Neural cell (in vitro differentiated cells): ENCODE measurements around the gene CLASP1. TPM values are rescaled to one million over a fixed set of nuclear protein-coding genes. Genes with fewer than 3 reads are reported as not detected.

Experiments used
- H2AFZ ChIP-seq: fragments of 200-600, 300-800 bp; sonication (generic), shearing (Covaris generic); 2 replicates; pipeline ENCODE4 v1.6.0; 2014; ENCODE audit warnings: low read depth, mild to moderate bottlenecking, antibody characterized with exemption, low read length, moderate library complexity
- H3F3A ChIP-seq: fragments of 200-600 bp; shearing (Covaris generic); 2 replicates; pipeline ENCODE4 v1.6.1; 2016; ENCODE audit warnings: mild to moderate bottlenecking, moderate library complexity, mixed read lengths, antibody characterized with exemption, low read length; ENCODE audit not compliant: insufficient read depth, poor library complexity, severe bottlenecking
- H3K27ac ChIP-seq: fragments of 200-600, 300-800 bp; sonication (generic), shearing (Covaris generic); 2 replicates; pipeline ENCODE4 v1.5.1; 2014; ENCODE audit warnings: mild to moderate bottlenecking, low read length, moderate library complexity
- H3K27me3 ChIP-seq: fragments of 300-800, 200-600 bp; sonication (generic), shearing (Covaris generic); 2 replicates; pipeline ENCODE4 v1.6.0; 2014; ENCODE audit warnings: mild to moderate bottlenecking, low read depth, low read length, moderate library complexity; ENCODE audit not compliant: insufficient read depth
- H3K36me3 ChIP-seq: fragments of 300-800, 200-600 bp; sonication (generic), shearing (Covaris generic); 2 replicates; pipeline ENCODE4 v1.5.1; 2014; ENCODE audit warnings: mild to moderate bottlenecking, antibody characterized with exemption, low read length, moderate library complexity; ENCODE audit not compliant: insufficient read depth
- H3K4me2 ChIP-seq: fragments of 300-800, 200-600 bp; sonication (generic), shearing (Covaris generic); 2 replicates; pipeline ENCODE4 v1.6.0; 2014; ENCODE audit warnings: mild to moderate bottlenecking, low read length
- H3K4me3 ChIP-seq: fragments of 300-800, 200-600 bp; sonication (generic), shearing (Covaris generic); 2 replicates; pipeline ENCODE4 v1.5.1; 2014; ENCODE audit warnings: mild to moderate bottlenecking, low read length, moderate library complexity
- H3K79me2 ChIP-seq: fragments of 200-600 bp; shearing (Covaris generic); replicated peaks from 2 replicates; pipeline ENCODE4 v1.6.0; 2014; ENCODE audit warnings: mild to moderate bottlenecking, low read length, moderate library complexity; ENCODE audit not compliant: insufficient read depth
- H3K9ac ChIP-seq: fragments of 300-800, 200-600 bp; sonication (generic), shearing (Covaris generic); 2 replicates; pipeline ENCODE4 v1.6.1; 2016; ENCODE audit warnings: mild to moderate bottlenecking, low read length, mixed read lengths
- H3K9me2 ChIP-seq: fragments of 200-600 bp; shearing (Covaris generic); 2 replicates; pipeline ENCODE4 v1.6.1; 2016; ENCODE audit warnings: mild to moderate bottlenecking, low read length, mixed read lengths; ENCODE audit not compliant: insufficient read depth
- H3K9me3 ChIP-seq: fragments of 200-600, 300-800 bp; sonication (generic), shearing (Covaris generic); 2 replicates; pipeline ENCODE4 v1.6.1; 2016; ENCODE audit warnings: mild to moderate bottlenecking, mixed run types, low read length, moderate library complexity, mixed read lengths
- H4K20me1 ChIP-seq: fragments of 200-600 bp; shearing (Covaris generic); 2 replicates; pipeline ENCODE4 v1.6.1; 2016; ENCODE audit warnings: mild to moderate bottlenecking, mixed run types; ENCODE audit not compliant: insufficient read depth
- EP300 ChIP-seq: fragments of 450-650 bp; conservative IDR thresholded peaks from 2 replicates; pipeline ENCODE4 v1.6.1; 2014; ENCODE audit warnings: antibody characterized with exemption, mild to moderate bottlenecking, moderate library complexity; ENCODE audit not compliant: poor library complexity, severe bottlenecking
- EZH2 ChIP-seq: fragments of 200-600, 300-800 bp; shearing (Covaris generic), sonication (generic); IDR thresholded peaks from 2 replicates; pipeline ENCODE4 v1.6.1; 2014; ENCODE audit warnings: antibody characterized with exemption, low read length, borderline replicate concordance, mild to moderate bottlenecking; ENCODE audit not compliant: insufficient read depth, poor library complexity, severe bottlenecking
- MXI1 ChIP-seq: fragments of 450-650 bp; conservative IDR thresholded peaks from 2 replicates; pipeline ENCODE4 v1.6.1; 2014; ENCODE audit warnings: antibody characterized with exemption, mild to moderate bottlenecking; ENCODE audit not compliant: poor library complexity, severe bottlenecking
- POLR2AphosphoS5 ChIP-seq: IDR thresholded peaks from 2 replicates; pipeline ENCODE4 v1.6.1; 2012
- RAD21 ChIP-seq: fragments of 450-650 bp; conservative IDR thresholded peaks from 2 replicates; pipeline ENCODE4 v1.6.1; 2014; ENCODE audit warnings: antibody characterized with exemption, mild to moderate bottlenecking, moderate library complexity
- SMC3 ChIP-seq: fragments of 450-650 bp; conservative IDR thresholded peaks from 2 replicates; pipeline ENCODE4 v1.6.1; 2014; ENCODE audit warnings: antibody characterized with exemption, mild to moderate bottlenecking, moderate library complexity; ENCODE audit not compliant: poor library complexity
- TAF1 ChIP-seq: IDR thresholded peaks from 2 replicates; pipeline ENCODE4 v1.6.1; 2012; ENCODE audit warnings: low read depth
- polyA plus RNA-seq: library from polyadenylated mRNA; depleted of rRNA; stranded (reverse); fragments of >200 nt; gene quantifications from 2 replicates; pipeline ENCODE4 v1.2.3, GENCODE V29; 2014
- TF ChIP-seq, protein P1 (sequence below): IDR thresholded peaks from 2 replicates; pipeline ENCODE4 v1.6.1; 2012; ENCODE audit warnings: borderline replicate concordance
- TF ChIP-seq, protein P2 (sequence below): fragments of 450-650 bp; IDR thresholded peaks from 2 replicates; pipeline ENCODE4 v1.5.1; 2014; ENCODE audit warnings: antibody characterized with exemption, mild to moderate bottlenecking, moderate library complexity; ENCODE audit not compliant: poor library complexity, severe bottlenecking

CLASP1 gene
- polyA plus RNA-seq, 1 donor from 2014 or later, result 41.3 TPM

DNA sequence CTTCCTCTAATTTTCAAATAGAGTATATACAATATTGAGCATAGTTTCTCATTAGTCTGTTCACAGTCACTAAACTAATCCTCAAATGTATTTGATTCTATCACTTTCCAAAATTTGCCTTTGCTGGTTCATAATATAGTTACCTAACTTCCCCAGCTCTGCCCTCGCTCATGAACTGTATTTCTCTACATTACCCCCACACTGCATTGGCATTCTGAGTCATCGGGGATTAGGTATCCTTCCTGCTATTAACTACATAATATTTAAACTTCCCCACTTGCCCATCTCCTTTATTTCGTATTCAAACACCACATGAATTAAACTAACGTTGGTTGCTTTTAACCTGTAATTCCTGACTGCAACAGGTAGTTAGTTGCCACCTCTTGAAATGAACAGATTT, 14.8 kb upstream of the CLASP1 start:
- no peak for TF ChIP-seq POLR2AphosphoS5
- TF ChIP-seq, protein P1, sequence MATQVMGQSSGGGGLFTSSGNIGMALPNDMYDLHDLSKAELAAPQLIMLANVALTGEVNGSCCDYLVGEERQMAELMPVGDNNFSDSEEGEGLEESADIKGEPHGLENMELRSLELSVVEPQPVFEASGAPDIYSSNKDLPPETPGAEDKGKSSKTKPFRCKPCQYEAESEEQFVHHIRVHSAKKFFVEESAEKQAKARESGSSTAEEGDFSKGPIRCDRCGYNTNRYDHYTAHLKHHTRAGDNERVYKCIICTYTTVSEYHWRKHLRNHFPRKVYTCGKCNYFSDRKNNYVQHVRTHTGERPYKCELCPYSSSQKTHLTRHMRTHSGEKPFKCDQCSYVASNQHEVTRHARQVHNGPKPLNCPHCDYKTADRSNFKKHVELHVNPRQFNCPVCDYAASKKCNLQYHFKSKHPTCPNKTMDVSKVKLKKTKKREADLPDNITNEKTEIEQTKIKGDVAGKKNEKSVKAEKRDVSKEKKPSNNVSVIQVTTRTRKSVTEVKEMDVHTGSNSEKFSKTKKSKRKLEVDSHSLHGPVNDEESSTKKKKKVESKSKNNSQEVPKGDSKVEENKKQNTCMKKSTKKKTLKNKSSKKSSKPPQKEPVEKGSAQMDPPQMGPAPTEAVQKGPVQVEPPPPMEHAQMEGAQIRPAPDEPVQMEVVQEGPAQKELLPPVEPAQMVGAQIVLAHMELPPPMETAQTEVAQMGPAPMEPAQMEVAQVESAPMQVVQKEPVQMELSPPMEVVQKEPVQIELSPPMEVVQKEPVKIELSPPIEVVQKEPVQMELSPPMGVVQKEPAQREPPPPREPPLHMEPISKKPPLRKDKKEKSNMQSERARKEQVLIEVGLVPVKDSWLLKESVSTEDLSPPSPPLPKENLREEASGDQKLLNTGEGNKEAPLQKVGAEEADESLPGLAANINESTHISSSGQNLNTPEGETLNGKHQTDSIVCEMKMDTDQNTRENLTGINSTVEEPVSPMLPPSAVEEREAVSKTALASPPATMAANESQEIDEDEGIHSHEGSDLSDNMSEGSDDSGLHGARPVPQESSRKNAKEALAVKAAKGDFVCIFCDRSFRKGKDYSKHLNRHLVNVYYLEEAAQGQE, result no peak
- no peak for TF ChIP-seq MXI1
- TF ChIP-seq RAD21, result no peak
- no peak for TF ChIP-seq TAF1
- TF ChIP-seq SMC3, result no peak
- no peak for TF ChIP-seq EZH2
- TF ChIP-seq, protein P2, sequence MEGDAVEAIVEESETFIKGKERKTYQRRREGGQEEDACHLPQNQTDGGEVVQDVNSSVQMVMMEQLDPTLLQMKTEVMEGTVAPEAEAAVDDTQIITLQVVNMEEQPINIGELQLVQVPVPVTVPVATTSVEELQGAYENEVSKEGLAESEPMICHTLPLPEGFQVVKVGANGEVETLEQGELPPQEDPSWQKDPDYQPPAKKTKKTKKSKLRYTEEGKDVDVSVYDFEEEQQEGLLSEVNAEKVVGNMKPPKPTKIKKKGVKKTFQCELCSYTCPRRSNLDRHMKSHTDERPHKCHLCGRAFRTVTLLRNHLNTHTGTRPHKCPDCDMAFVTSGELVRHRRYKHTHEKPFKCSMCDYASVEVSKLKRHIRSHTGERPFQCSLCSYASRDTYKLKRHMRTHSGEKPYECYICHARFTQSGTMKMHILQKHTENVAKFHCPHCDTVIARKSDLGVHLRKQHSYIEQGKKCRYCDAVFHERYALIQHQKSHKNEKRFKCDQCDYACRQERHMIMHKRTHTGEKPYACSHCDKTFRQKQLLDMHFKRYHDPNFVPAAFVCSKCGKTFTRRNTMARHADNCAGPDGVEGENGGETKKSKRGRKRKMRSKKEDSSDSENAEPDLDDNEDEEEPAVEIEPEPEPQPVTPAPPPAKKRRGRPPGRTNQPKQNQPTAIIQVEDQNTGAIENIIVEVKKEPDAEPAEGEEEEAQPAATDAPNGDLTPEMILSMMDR, result no peak
- TF ChIP-seq EP300, result no peak

DNA sequence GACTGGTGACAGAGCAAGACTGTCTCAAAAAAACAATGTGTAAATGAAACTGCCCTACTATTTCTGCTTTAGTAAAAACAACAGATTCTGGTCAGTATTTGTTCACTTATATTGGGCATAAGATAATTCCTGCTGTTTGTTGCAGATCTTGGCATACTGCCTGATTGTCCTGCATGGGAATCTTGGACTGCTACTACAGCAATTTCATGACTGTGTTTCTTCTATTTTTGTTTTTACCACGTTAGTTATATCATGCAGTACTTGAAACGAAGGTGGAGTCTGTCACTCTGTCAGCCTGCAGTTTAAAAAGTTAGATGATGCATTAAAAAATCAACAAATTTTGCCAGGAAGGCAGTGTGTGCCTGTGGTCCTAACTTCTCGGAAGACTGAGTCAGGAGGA, 14.2 kb upstream of the CLASP1 start:
- no peak overlapping the region for H2AFZ ChIP-seq
- no peaks in the 10 kb centered on the region for H3K9me3 ChIP-seq
- H3K79me2 ChIP-seq, result no peaks in the 10 kb centered on the region
- H3K4me3 ChIP-seq, result no peak overlapping the region
- no peak overlapping the region for H3K9ac ChIP-seq
- no peaks in the 10 kb centered on the region for H3K36me3 ChIP-seq
- H3K27ac ChIP-seq, result no peak overlapping the region
- no peaks in the 10 kb centered on the region for H3K9me2 ChIP-seq
- no peak overlapping the region for H3K4me2 ChIP-seq
- no peaks in the 10 kb centered on the region for H3K27me3 ChIP-seq
- no peaks in the 10 kb centered on the region for H3F3A ChIP-seq
- no peak for TF ChIP-seq RAD21
- no peak for TF ChIP-seq POLR2AphosphoS5
- TF ChIP-seq TAF1, result no peak
- no peak for TF ChIP-seq MXI1
- no peak for TF ChIP-seq EZH2
- no peaks in the 10 kb centered on the region for H4K20me1 ChIP-seq

More for the DNA sequence above, 14.8 kb upstream of the CLASP1 start:
- no peaks in the 10 kb centered on the region for H4K20me1 ChIP-seq
- H3K9ac ChIP-seq, result no peak overlapping the region
- no peaks in the 10 kb centered on the region for H3K9me3 ChIP-seq
- H2AFZ ChIP-seq, result no peak overlapping the region
- no peaks in the 10 kb centered on the region for H3K79me2 ChIP-seq
- H3F3A ChIP-seq, result no peaks in the 10 kb centered on the region
- H3K36me3 ChIP-seq, result no peaks in the 10 kb centered on the region
- no peak overlapping the region for H3K4me2 ChIP-seq
- no peaks in the 10 kb centered on the region for H3K9me2 ChIP-seq
- no peak overlapping the region for H3K4me3 ChIP-seq
- no peak overlapping the region for H3K27ac ChIP-seq
- no peaks in the 10 kb centered on the region for H3K27me3 ChIP-seq

DNA sequence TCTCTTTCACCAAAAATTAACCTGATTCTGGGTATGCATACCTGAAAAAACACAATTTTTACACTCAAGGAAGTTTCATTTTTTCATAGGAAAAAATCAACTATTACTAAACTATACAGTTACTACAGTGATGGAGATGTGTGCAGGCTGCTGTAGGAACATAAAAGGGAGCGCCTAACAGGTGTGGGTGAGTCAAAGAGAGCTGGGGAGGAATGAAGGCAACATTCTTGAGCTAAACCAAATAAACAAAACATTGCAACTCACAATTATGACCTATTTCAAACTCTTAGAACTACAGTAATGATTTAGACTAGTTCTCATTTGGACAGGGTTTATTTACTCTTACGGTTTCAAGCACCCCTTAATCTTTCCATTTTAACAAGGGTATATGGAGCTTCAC, 13.4 kb upstream of the CLASP1 start:
- no peaks in the 10 kb centered on the region for H3K9me2 ChIP-seq
- H3K4me3 ChIP-seq, result no peak overlapping the region
- H3K79me2 ChIP-seq, result no peaks in the 10 kb centered on the region
- H3K9ac ChIP-seq, result no peak overlapping the region
- no peaks in the 10 kb centered on the region for H3K27me3 ChIP-seq
- no peaks in the 10 kb centered on the region for H3F3A ChIP-seq
- H3K4me2 ChIP-seq, result no peak overlapping the region
- no peaks in the 10 kb centered on the region for H3K36me3 ChIP-seq
- H4K20me1 ChIP-seq, result no peaks in the 10 kb centered on the region
- H3K9me3 ChIP-seq, result no peaks in the 10 kb centered on the region
- H2AFZ ChIP-seq, result no peak overlapping the region
- TF ChIP-seq POLR2AphosphoS5 (no peak), EP300 (no peak), EZH2 (no peak), SMC3 (no peak), RAD21 (no peak)
- no peak overlapping the region for H3K27ac ChIP-seq
